OCI-LY1 (cell line): ENCODE measurements around the gene SGCD.

Experiments
- CTCF ChIP-seq: fragments of 200-600 bp; sonication (generic), shearing (Covaris generic); IDR thresholded peaks from 2 replicates; pipeline ENCODE4 v1.5.1; 2017; ENCODE audit warnings: mild to moderate bottlenecking, antibody characterized with exemption, low read length, moderate library complexity, mixed read lengths
- EZH2 ChIP-seq: fragments of 200-600 bp; sonication (generic), shearing (Covaris generic); IDR thresholded peaks from 2 replicates; pipeline ENCODE4 v1.8.0; 2017; ENCODE audit warnings: borderline replicate concordance, mixed run types, mild to moderate bottlenecking, antibody characterized with exemption, low read length, moderate library complexity, mixed read lengths

- no peak for TF ChIP-seq CTCF
- no peak for TF ChIP-seq EZH2
These were observed 447.3 kb downstream of the SGCD start for GRCh38 chr5:156774273-156774672.
